T1000 (cell line): ENCODE measurements around the gene RETSAT.
"Not testable (repeated sequence)": the region's sequence is repeated elsewhere in the genome, so short reads cannot be mapped to it uniquely, and the experiment has no call there.

ENCODE experiments used
- DNase-seq: peaks from one replicate; lab custom pipeline; 2025; ENCODE audit warnings: mixed read lengths; lab: John Stamatoyannopoulos, UW

RETSAT gene

GRCh38 chr2:85354286-85355072 is at the start of gene RETSAT, which contains the start of gene ELMOD3:
TSS of gene RETSAT (minus strand) at chr2:85354528. CDS start at chr2:85354507, 21 bp downstream.
TSS of gene ELMOD3 (plus strand) at chr2:85354769. CDS start at chr2:85357199, 2,430 bp downstream.
- peak; percentile 95 for DNase-seq

- DNase-seq, result no peak
Observed at GRCh38 chr2:85401844-85402243, 47.5 kb upstream of the RETSAT start.

- DNase-seq, result no peak
Observed at GRCh38 chr2:85401464-85401805, 47.1 kb upstream of the RETSAT start.

GRCh38 chr2:85400541-85401463 is 46.5 kb upstream of the RETSAT start:
- no peak for DNase-seq

GRCh38 chr2:85400023-85400422 is 45.7 kb upstream of the RETSAT start:
- DNase-seq, result no peak

GRCh38 chr2:85399183-85399455 is 44.8 kb upstream of the RETSAT start:
- DNase-seq, result no peak

- no peak for DNase-seq
Observed at GRCh38 chr2:85398426-85399182, 44.3 kb upstream of the RETSAT start.

- no peak for DNase-seq
Observed at GRCh38 chr2:85397925-85398331, 43.6 kb upstream of the RETSAT start.

- no peak for DNase-seq
Observed at GRCh38 chr2:85396531-85397470, 42.5 kb upstream of the RETSAT start.

- no peak for DNase-seq
Observed at GRCh38 chr2:85395912-85396475, 41.7 kb upstream of the RETSAT start.

- DNase-seq, result no peak
Observed at GRCh38 chr2:85394976-85395375, 40.6 kb upstream of the RETSAT start.

- no peak for DNase-seq
Observed at GRCh38 chr2:85394261-85394681, 39.9 kb upstream of the RETSAT start.

- DNase-seq, result no peak
Observed at GRCh38 chr2:85393836-85394235, 39.5 kb upstream of the RETSAT start.

- DNase-seq, result no peak
Observed at GRCh38 chr2:85390941-85391669, 36.8 kb upstream of the RETSAT start.

GRCh38 chr2:85388878-85389538 is 34.7 kb upstream of the RETSAT start:
- DNase-seq, result no peak

- DNase-seq, result no peak
Observed at GRCh38 chr2:85387754-85388153, 33.4 kb upstream of the RETSAT start.

GRCh38 chr2:85385746-85386145 is 31.4 kb upstream of the RETSAT start:
- no peak for DNase-seq

- DNase-seq, result no peak
Observed at GRCh38 chr2:85383850-85384249, 29.5 kb upstream of the RETSAT start.

GRCh38 chr2:85383151-85383550 is 28.8 kb upstream of the RETSAT start:
- DNase-seq, result not testable (repeated sequence)

- no peak for DNase-seq
Observed at GRCh38 chr2:85380048-85380447, 25.7 kb upstream of the RETSAT start.
